RWPE1 (cell line): ENCODE data around the gene NUP210L.
A peak's percentile ranks its signal among the peaks of the same experiment; 100 is the strongest.

ENCODE experiments used
- CTCF ChIA-PET: fragments of 350-600 bp; sonication (Branson Sonifier 250); formaldehyde crosslinking; extraction: SDS; loops from one replicate; lab custom pipeline; 2021; lab: Yijun Ruan, JAX
- POLR2A ChIA-PET: fragments of 400-600 bp; formaldehyde crosslinking; extraction: SDS; loops from one replicate; lab custom pipeline; 2020; ENCODE audit warnings: antibody characterized with exemption; ENCODE audit not compliant: low non-redundant PET; lab: Yijun Ruan, JAX
- DNase-seq: peaks from one replicate; pipeline ENCODE4 v3.0.0; 2012; ENCODE audit warnings: low spot score
- H3K27ac ChIP-seq: fragments of 450-650 bp; 2 replicates; pipeline ENCODE4 v1.5.1; 2017
- CTCF ChIP-seq: fragments of 450-650 bp; conservative IDR thresholded peaks from 2 replicates; pipeline ENCODE4 v1.5.1; 2017; ENCODE audit warnings: low read depth, mild to moderate bottlenecking

The NUP210L gene

GRCh38 chr1:153942766-153943549, 211.9 kb downstream of the NUP210L start:
- CTCF ChIA-PET: no interaction called here
- no peak for DNase-seq
- POLR2A ChIA-PET: no interaction called here
- no peak for TF ChIP-seq CTCF
- peak overlapping the region; percentile 0; the same call in 1 of the 2 replicates for H3K27ac ChIP-seq
